ENCODE results near the gene NR5A1.

GRCh38 chr9:124475868-124476690 is 31.1 kb downstream of the NR5A1 start:
- TF ChIP-seq ZNF174 (tag by site-specific recombination; IDR thresholded peaks at IDR 0.05) (no peak), PRDM1 (tag by site-specific recombination; IDR thresholded peaks at IDR 0.05) (no peak), ZNF274 (IDR thresholded peaks at IDR 0.05; ENCODE audit: low read length) (no peak), ZNF274 (tag by site-specific recombination; IDR thresholded peaks at IDR 0.05; ENCODE audit: borderline replicate concordance) (no peak), HOXA7 (CRISPR knock-in tag; IDR thresholded peaks at IDR 0.05; ENCODE audit: borderline replicate concordance) (no peak), ZNF561 (tag by site-specific recombination; IDR thresholded peaks at IDR 0.05; ENCODE audit: borderline replicate concordance) (no peak), ZFHX2 (tag by site-specific recombination; conservative IDR thresholded peaks at IDR 0.05) (no peak), CTCF (tag by site-specific recombination; IDR thresholded peaks at IDR 0.05) (no peak), SP2 (tag by site-specific recombination; IDR thresholded peaks at IDR 0.05) (no peak), REST (tag by site-specific recombination; IDR thresholded peaks at IDR 0.05) (no peak), ZNF426 (tag by site-specific recombination; IDR thresholded peaks at IDR 0.05) (no peak), FEZF1 (tag by site-specific recombination; IDR thresholded peaks at IDR 0.05) (no peak), ZNF513 (tag by site-specific recombination; IDR thresholded peaks at IDR 0.05) (no peak), YY2 (tag by site-specific recombination; IDR thresholded peaks at IDR 0.05) (no peak), PRDM6 (tag by site-specific recombination; IDR thresholded peaks at IDR 0.05) (no peak)
